ENCODE results near the gene IARS1. TPM values are rescaled to one million over a fixed set of nuclear protein-coding genes. Genes with fewer than 3 reads are reported as not detected.

The IARS1 gene
- total RNA-seq, 4 donors from 2014 or later: 85.2 to 317 (median 110) TPM

GRCh38 chr9:92270511-92270910, 23.0 kb downstream of the IARS1 start:
- intact Hi-C loops (cut with DNase I): no loop called here
- TF ChIP-seq CTCF (IDR thresholded peaks at IDR 0.05) (no peak), POLR2A (IDR thresholded peaks at IDR 0.05) (no peak)
- Histone ChIP-seq H3K27me3 (no peaks in the 10 kb centered on the region), H3K36me3 (peaks cover 81 to 82% of the 10 kb centered on the region in 2 donors), H3K9me3 (no peaks in the 10 kb centered on the region), H3K27ac (no peak overlapping the region), H3K4me3 (replicated peaks in 1 of 3) (no peak overlapping the region), H3K4me1 (no peaks in the 10 kb centered on the region)
- no peak for DNase-seq
- 96 to 97% methylated on average over 5 of the region's 5 CpGs for WGBS, 2 donors

GRCh38 chr9:92266486-92266885, 27.0 kb downstream of the IARS1 start:
- intact Hi-C loops (cut with DNase I): no loop called here
- Histone ChIP-seq H3K27me3 (no peaks in the 10 kb centered on the region), H3K27ac (no peak overlapping the region), H3K36me3 (peaks cover 66 to 92% of the 10 kb centered on the region in 2 donors), H3K4me1 (no peaks in the 10 kb centered on the region), H3K4me3 (replicated peaks in 1 of 3) (no peak overlapping the region), H3K9me3 (no peaks in the 10 kb centered on the region)
- WGBS, 2 donors: 74 to 77% methylated on average over 4 of the region's 4 CpGs
- TF ChIP-seq POLR2A (IDR thresholded peaks at IDR 0.05) (no peak), CTCF (IDR thresholded peaks at IDR 0.05) (no peak)
- no peak for DNase-seq

- H3K27me3 ChIP-seq: no peaks in the 10 kb centered on the region
- DNase-seq: no peak
- H3K9me3 ChIP-seq: no peaks in the 10 kb centered on the region
- no peak overlapping the region for H3K4me3 ChIP-seq (replicated peaks in 1 of 3)
- intact Hi-C loops (cut with DNase I): no loop called here
- 94 to 95% methylated on average over 3 of the region's 3 CpGs for WGBS, 2 donors
- peaks cover 66 to 92% of the 10 kb centered on the region in 2 donors for H3K36me3 ChIP-seq
- H3K4me1 ChIP-seq: no peaks in the 10 kb centered on the region
- no peak for TF ChIP-seq CTCF (IDR thresholded peaks at IDR 0.05)
- TF ChIP-seq POLR2A (IDR thresholded peaks at IDR 0.05): no peak
- H3K27ac ChIP-seq: no peak overlapping the region
Observed at GRCh38 chr9:92265154-92265553, 28.3 kb downstream of the IARS1 start.

GRCh38 chr9:92263131-92263530, 30.4 kb downstream of the IARS1 start:
- no peak overlapping the region for H3K4me3 ChIP-seq (replicated peaks in 1 of 3)
- H3K27ac ChIP-seq: no peak overlapping the region
- DNase-seq: no peak
- H3K27me3 ChIP-seq: no peaks in the 10 kb centered on the region
- no peaks in the 10 kb centered on the region for H3K4me1 ChIP-seq
- TF ChIP-seq POLR2A (IDR thresholded peaks at IDR 0.05): no peak
- no peak for TF ChIP-seq CTCF (IDR thresholded peaks at IDR 0.05)
- 50 to 57% methylated on average over 1 of the region's 1 CpG for WGBS, 2 donors
- intact Hi-C loops (cut with DNase I): no loop called here
- no peaks in the 10 kb centered on the region for H3K9me3 ChIP-seq
- peaks cover 66 to 90% of the 10 kb centered on the region in 2 donors for H3K36me3 ChIP-seq

GRCh38 chr9:92257327-92257726, 36.2 kb downstream of the IARS1 start:
- 93 to 100% methylated on average over 2 of the region's 2 CpGs for WGBS, 2 donors
- no peaks in the 10 kb centered on the region for H3K4me1 ChIP-seq
- peaks cover 72 to 93% of the 10 kb centered on the region in 2 donors for H3K36me3 ChIP-seq
- no peaks in the 10 kb centered on the region for H3K9me3 ChIP-seq
- TF ChIP-seq CTCF (IDR thresholded peaks at IDR 0.05) (no peak), POLR2A (IDR thresholded peaks at IDR 0.05) (no peak)
- DNase-seq: no peak
- no peaks in the 10 kb centered on the region for H3K27me3 ChIP-seq
- intact Hi-C loops (cut with DNase I): no loop called here
- H3K4me3 ChIP-seq (replicated peaks in 1 of 3): no peak overlapping the region
- H3K27ac ChIP-seq: no peak overlapping the region

Measured in thyroid gland (tissue), 4 donors.